Astrocyte (in vitro differentiated cells and primary cell): ENCODE measurements around the gene ZNF431.

Experiments used
- EZH2 ChIP-seq: IDR thresholded peaks from 2 replicates; pipeline ENCODE4 v1.6.1; 2012; ENCODE audit warnings: mild to moderate bottlenecking, low read length, inconsistent platforms; ENCODE audit not compliant: insufficient read depth
- TF ChIP-seq, protein P1 (sequence below): IDR thresholded peaks from 2 replicates; pipeline ENCODE4 v1.5.1; 2011; ENCODE audit warnings: low read depth, mild to moderate bottlenecking, inconsistent platforms, low read length, moderate library complexity; ENCODE audit not compliant: insufficient read depth

- no peak for TF ChIP-seq EZH2
- TF ChIP-seq, protein P1, sequence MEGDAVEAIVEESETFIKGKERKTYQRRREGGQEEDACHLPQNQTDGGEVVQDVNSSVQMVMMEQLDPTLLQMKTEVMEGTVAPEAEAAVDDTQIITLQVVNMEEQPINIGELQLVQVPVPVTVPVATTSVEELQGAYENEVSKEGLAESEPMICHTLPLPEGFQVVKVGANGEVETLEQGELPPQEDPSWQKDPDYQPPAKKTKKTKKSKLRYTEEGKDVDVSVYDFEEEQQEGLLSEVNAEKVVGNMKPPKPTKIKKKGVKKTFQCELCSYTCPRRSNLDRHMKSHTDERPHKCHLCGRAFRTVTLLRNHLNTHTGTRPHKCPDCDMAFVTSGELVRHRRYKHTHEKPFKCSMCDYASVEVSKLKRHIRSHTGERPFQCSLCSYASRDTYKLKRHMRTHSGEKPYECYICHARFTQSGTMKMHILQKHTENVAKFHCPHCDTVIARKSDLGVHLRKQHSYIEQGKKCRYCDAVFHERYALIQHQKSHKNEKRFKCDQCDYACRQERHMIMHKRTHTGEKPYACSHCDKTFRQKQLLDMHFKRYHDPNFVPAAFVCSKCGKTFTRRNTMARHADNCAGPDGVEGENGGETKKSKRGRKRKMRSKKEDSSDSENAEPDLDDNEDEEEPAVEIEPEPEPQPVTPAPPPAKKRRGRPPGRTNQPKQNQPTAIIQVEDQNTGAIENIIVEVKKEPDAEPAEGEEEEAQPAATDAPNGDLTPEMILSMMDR = no peak
Measured at GRCh38 chr19:21101521-21102242, 40.2 kb upstream of the ZNF431 start.
